ENCODE data around the gene PRPF19. TPM values are rescaled to one million over a fixed set of nuclear protein-coding genes. Genes with fewer than 3 reads are reported as not detected.

PRPF19 gene
- total RNA-seq, 4 donors from 2014 or later: 50.2 to 73.6 (median 60.5) TPM

- ATAC-seq: no peak
- no peaks in the 10 kb centered on the region for H3K27me3 ChIP-seq
- H3K27ac ChIP-seq: no peak overlapping the region
- TF ChIP-seq, protein P1, sequence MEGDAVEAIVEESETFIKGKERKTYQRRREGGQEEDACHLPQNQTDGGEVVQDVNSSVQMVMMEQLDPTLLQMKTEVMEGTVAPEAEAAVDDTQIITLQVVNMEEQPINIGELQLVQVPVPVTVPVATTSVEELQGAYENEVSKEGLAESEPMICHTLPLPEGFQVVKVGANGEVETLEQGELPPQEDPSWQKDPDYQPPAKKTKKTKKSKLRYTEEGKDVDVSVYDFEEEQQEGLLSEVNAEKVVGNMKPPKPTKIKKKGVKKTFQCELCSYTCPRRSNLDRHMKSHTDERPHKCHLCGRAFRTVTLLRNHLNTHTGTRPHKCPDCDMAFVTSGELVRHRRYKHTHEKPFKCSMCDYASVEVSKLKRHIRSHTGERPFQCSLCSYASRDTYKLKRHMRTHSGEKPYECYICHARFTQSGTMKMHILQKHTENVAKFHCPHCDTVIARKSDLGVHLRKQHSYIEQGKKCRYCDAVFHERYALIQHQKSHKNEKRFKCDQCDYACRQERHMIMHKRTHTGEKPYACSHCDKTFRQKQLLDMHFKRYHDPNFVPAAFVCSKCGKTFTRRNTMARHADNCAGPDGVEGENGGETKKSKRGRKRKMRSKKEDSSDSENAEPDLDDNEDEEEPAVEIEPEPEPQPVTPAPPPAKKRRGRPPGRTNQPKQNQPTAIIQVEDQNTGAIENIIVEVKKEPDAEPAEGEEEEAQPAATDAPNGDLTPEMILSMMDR (IDR thresholded peaks at IDR 0.05): no peak
- TF ChIP-seq POLR2A (IDR thresholded peaks at IDR 0.05): no peak
- TF ChIP-seq EP300 (IDR thresholded peaks at IDR 0.05): no peak
- no peak for TF ChIP-seq POLR2AphosphoS5 (IDR thresholded peaks at IDR 0.05)
- H3K4me3 ChIP-seq: no peak overlapping the region
- H3K4me1 ChIP-seq: peaks cover 3 to 42% (median 14%) of the 10 kb centered on the region in 3 donors
- 45 to 73% methylated on average over 1 of the region's 1 CpG for WGBS, 2 donors (ENCODE audit: low coverage in 1 of 2)
- H3K36me3 ChIP-seq: no peaks in the 10 kb centered on the region
- H3K9me3 ChIP-seq: no peaks in the 10 kb centered on the region
These were observed 2.4 kb upstream of the PRPF19 start for GRCh38 chr11:60908803-60909202.

DNA sequence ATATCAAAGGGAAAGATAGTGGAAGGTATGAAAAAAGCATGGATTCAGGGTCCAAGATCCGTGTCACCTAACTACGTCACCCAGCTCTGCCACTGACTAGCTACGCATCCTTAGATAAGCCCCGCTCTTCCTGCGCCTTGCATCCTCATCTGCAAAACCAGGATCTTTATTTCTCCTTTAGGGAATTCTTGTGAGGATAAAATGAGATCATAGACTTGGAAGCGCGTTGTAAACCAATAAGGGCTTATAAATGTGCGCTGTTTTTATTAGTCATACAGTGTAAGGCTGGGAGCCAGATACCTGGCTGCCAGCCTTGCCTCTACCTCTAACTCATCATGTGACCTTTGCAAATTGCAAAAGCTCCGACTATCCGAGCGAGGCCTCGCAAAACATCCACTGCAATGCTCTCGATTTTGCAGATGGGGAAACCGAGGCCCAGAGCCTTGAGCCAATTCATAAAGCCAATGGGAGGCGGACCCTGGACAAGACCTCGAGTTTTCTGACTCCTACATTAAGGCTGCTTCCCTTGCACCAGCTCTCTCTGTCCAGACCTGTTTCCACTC, 753 bp downstream of the PRPF19 start:
- Histone ChIP-seq H3K27ac (peak overlapping the region; percentile 93 to 96 (median 96)), H3K27me3 (no peaks in the 10 kb centered on the region), H3K4me1 (peaks cover 3 to 39% (median 10%) of the 10 kb centered on the region in 3 donors), H3K9me3 (no peaks in the 10 kb centered on the region), H3K4me3 (peak overlapping the region; percentile 85 to 93), H3K36me3 (peaks cover 0 to 31% of the 10 kb centered on the region in 2 donors)
- WGBS, 2 donors (ENCODE audit: low coverage in 1 of 2): 13 to 20% methylated on average over 7 to 8 of the region's 16 CpGs
- ATAC-seq: no peak
- TF ChIP-seq POLR2AphosphoS5 (IDR thresholded peaks at IDR 0.05) (peak; percentile 17), EP300 (IDR thresholded peaks at IDR 0.05) (no peak)
- TF ChIP-seq, protein P1 (IDR thresholded peaks at IDR 0.05): no peak

DNA sequence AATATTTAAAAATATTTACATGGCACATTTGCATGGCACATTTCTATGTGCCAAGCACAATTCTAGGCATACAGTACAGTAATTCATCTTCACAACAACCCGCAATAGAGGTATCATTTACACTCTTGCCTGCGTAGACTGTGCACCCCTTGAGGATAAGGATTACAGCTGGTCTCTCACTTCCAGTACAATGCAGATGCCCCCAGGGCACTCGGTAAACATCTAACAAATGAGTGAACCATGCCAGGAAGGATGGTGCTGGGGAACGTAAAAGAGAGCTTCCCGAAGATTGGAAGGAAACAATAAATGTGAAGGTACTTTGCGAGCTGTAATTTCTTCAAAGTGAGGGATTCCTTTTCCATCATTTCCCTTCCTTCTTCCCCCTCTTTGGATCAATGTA, 1.3 kb downstream of the PRPF19 start:
- TF ChIP-seq, protein P1 (IDR thresholded peaks at IDR 0.05): no peak
- TF ChIP-seq POLR2A (IDR thresholded peaks at IDR 0.05) (no peak), POLR2AphosphoS5 (IDR thresholded peaks at IDR 0.05) (no peak), EP300 (IDR thresholded peaks at IDR 0.05) (no peak)
- Histone ChIP-seq H3K27me3 (no peaks in the 10 kb centered on the region), H3K27ac (peak overlapping the region in 3 of 4 donors; percentile 93 to 96 (median 96)), H3K4me3 (peak overlapping the region; percentile 85 to 93), H3K9me3 (no peaks in the 10 kb centered on the region), H3K36me3 (peaks cover 0 to 37% of the 10 kb centered on the region in 2 donors), H3K4me1 (peaks cover 3 to 39% (median 10%) of the 10 kb centered on the region in 3 donors)
- WGBS, 2 donors (ENCODE audit: low coverage in 1 of 2): 37 to 46% methylated on average over 4 to 6 of the region's 6 CpGs
- ATAC-seq: no peak

GRCh38 chr11:60902625-60903024, 3.8 kb downstream of the PRPF19 start:
- TF ChIP-seq EP300 (IDR thresholded peaks at IDR 0.05) (no peak), POLR2A (IDR thresholded peaks at IDR 0.05) (no peak), POLR2AphosphoS5 (IDR thresholded peaks at IDR 0.05) (no peak)
- TF ChIP-seq, protein P1 (IDR thresholded peaks at IDR 0.05): no peak
- peaks cover 3 to 43% (median 10%) of the 10 kb centered on the region in 3 donors for H3K4me1 ChIP-seq
- H3K4me3 ChIP-seq: no peak overlapping the region
- 79 to 100% methylated on average over 1 to 10 of the region's 11 CpGs for WGBS, 2 donors (ENCODE audit: low coverage in 1 of 2)
- H3K27me3 ChIP-seq: no peaks in the 10 kb centered on the region
- no peaks in the 10 kb centered on the region for H3K9me3 ChIP-seq
- peaks cover 0 to 61% of the 10 kb centered on the region in 2 donors for H3K36me3 ChIP-seq
- no peak for ATAC-seq
- H3K27ac ChIP-seq: no peak overlapping the region

Data from gastroesophageal sphincter (tissue), 4 donors.